ENCODE data around the gene PLA2G2C.

PLA2G2C gene

DNA sequence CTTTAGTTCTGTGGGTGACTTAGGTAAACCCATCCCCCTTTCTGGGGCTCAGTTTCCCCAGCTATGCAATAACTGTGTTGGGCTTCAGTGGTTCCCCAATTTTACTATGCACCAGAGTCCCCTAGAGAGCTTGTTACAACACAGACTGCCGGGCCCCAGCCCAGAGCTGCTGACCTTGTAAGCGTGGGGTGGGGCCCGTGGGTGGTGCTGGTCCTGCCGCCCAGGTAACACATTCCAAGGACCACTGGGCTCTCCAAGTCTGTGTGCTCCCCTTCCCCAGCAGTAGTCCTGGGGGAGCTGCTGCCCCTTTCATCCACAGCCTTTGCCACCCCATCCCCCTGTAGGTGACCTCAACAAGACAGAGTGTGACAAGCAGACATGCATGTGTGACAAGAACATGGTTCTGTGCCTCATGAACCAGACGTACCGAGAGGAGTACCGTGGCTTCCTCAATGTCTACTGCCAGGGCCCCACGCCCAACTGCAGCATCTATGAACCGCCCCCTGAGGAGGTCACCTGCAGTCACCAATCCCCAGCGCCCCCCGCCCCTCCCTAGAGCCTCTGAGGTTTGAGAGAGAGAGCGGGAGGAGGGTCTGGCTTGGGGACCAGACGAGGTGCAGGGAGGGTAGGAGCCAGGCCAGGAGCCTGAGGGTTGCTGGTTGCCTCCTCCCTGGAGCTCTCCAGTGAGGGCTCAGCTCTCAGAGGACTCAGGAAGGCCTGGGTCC is 38.3 kb downstream of the PLA2G2C start:
- TF ChIP-seq, protein P1, sequence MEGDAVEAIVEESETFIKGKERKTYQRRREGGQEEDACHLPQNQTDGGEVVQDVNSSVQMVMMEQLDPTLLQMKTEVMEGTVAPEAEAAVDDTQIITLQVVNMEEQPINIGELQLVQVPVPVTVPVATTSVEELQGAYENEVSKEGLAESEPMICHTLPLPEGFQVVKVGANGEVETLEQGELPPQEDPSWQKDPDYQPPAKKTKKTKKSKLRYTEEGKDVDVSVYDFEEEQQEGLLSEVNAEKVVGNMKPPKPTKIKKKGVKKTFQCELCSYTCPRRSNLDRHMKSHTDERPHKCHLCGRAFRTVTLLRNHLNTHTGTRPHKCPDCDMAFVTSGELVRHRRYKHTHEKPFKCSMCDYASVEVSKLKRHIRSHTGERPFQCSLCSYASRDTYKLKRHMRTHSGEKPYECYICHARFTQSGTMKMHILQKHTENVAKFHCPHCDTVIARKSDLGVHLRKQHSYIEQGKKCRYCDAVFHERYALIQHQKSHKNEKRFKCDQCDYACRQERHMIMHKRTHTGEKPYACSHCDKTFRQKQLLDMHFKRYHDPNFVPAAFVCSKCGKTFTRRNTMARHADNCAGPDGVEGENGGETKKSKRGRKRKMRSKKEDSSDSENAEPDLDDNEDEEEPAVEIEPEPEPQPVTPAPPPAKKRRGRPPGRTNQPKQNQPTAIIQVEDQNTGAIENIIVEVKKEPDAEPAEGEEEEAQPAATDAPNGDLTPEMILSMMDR (IDR thresholded peaks at IDR 0.05; ENCODE audit: low read depth, low read length), result no peak
- no peak for TF ChIP-seq EZH2phosphoT487 (IDR thresholded peaks at IDR 0.05; ENCODE audit: low read depth)
- H3K4me1 ChIP-seq (ENCODE audit: low read length), result peaks cover 5% of the 10 kb centered on the region; the same call in 1 of the 2 replicates

DNA sequence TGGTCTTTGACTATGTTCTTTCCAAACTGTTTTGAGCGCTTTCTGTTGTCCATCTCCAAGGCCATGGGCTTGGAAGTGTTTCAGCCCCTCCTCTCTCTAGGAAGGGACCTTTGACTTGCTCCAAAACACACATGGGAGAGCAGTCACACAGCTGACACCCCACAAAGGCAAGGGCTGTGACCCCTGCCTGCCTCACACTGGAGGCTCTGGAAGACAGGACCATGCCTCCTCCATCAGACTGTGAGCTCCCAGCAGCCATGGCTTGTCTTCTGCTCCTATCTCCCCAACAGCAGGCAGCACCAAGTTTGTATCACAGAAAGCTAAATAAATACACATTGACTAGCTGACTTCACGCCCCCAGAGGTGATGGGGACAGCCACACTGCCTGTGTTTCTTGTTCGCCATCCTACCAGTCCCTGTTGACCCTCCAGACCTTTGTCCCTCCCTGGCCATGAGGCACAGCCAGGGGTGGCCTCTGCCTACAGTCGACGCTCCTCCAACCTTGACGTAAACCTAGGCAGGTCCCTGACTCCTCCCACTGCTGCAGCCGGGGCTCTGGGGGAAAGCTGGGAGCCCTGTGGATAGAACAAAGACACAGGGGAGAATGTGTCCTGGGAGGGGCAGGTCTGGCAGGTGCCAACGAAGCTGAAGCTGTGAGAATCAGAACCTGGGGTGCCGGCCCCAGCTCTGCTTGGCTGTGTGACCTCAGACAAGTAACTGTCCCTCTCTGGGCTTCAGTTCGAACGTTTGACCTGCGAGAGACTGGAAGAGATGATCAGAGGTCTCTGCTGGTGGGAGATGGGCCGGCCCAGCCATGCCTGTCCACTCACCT is 42.4 kb downstream of the PLA2G2C start:
- Histone ChIP-seq H3K9me3 (ENCODE audit: insufficient read depth, low read length) (no peaks in the 10 kb centered on the region), H3K27me3 (ENCODE audit: low read depth, low read length) (no peaks in the 10 kb centered on the region), H3K4me2 (ENCODE audit: low read length) (no peak overlapping the region), H3K4me3 (ENCODE audit: low read length) (no peak overlapping the region), H3K4me1 (ENCODE audit: low read length) (0 out of 2 replicates have a peak, but pooled peaks cover 2% of the 10 kb centered on the region), H3K27ac (ENCODE audit: low read length) (no peak overlapping the region), H2AFZ (ENCODE audit: low read depth, low read length) (no peak overlapping the region), H4K20me1 (ENCODE audit: insufficient read depth, low read length) (no peaks in the 10 kb centered on the region), H3K79me2 (ENCODE audit: low read length) (no peaks in the 10 kb centered on the region), H3K9ac (ENCODE audit: low read length) (no peak overlapping the region), H3K36me3 (replicated peaks; ENCODE audit: low read depth, low read length) (no peaks in the 10 kb centered on the region)
- TF ChIP-seq EZH2phosphoT487 (IDR thresholded peaks at IDR 0.05; ENCODE audit: low read depth), result no peak
- TF ChIP-seq, protein P1 (IDR thresholded peaks at IDR 0.05; ENCODE audit: low read depth, low read length), result no peak

More for the DNA sequence above, 38.3 kb downstream of the PLA2G2C start:
- Histone ChIP-seq H3K36me3 (replicated peaks; ENCODE audit: low read depth, low read length) (no peaks in the 10 kb centered on the region), H3K79me2 (ENCODE audit: low read length) (no peaks in the 10 kb centered on the region), H4K20me1 (ENCODE audit: insufficient read depth, low read length) (no peaks in the 10 kb centered on the region), H3K9ac (ENCODE audit: low read length) (no peak overlapping the region), H3K27ac (ENCODE audit: low read length) (no peak overlapping the region), H3K4me3 (ENCODE audit: low read length) (no peak overlapping the region), H3K9me3 (ENCODE audit: insufficient read depth, low read length) (no peaks in the 10 kb centered on the region), H3K27me3 (ENCODE audit: low read depth, low read length) (no peaks in the 10 kb centered on the region), H3K4me2 (ENCODE audit: low read length) (no peak overlapping the region), H2AFZ (ENCODE audit: low read depth, low read length) (no peak overlapping the region)

DNA sequence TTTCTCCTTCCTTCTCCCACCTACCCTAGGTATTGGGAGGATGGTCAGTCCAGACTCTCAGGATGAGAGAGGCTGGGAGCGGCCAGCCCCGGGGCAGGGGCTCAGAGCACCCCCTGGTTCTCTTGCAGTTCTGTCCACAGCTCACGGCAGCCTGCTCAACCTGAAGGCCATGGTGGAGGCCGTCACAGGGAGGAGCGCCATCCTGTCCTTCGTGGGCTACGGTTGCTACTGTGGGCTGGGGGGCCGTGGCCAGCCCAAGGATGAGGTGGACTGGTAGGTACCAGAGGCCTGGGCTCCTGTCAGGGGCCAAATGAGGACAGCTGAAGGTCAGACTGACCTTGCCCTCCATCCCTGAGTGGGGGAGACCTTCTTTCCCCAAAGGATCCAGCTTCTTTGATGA is 43.0 kb downstream of the PLA2G2C start:
- no peak overlapping the region for H3K27ac ChIP-seq (ENCODE audit: low read length)
- H3K4me2 ChIP-seq (ENCODE audit: low read length), result no peak overlapping the region

More for the DNA sequence above, 43.0 kb downstream of the PLA2G2C start:
- no peak overlapping the region for H3K4me3 ChIP-seq (ENCODE audit: low read length)
- H2AFZ ChIP-seq (ENCODE audit: low read depth, low read length), result no peak overlapping the region
- no peak overlapping the region for H3K9ac ChIP-seq (ENCODE audit: low read length)
- no peaks in the 10 kb centered on the region for H3K9me3 ChIP-seq (ENCODE audit: insufficient read depth, low read length)
- TF ChIP-seq EZH2phosphoT487 (IDR thresholded peaks at IDR 0.05; ENCODE audit: low read depth), result no peak
- TF ChIP-seq, protein P1 (IDR thresholded peaks at IDR 0.05; ENCODE audit: low read depth, low read length), result no peak
- no peaks in the 10 kb centered on the region for H3K79me2 ChIP-seq (ENCODE audit: low read length)
- no peaks in the 10 kb centered on the region for H3K27me3 ChIP-seq (ENCODE audit: low read depth, low read length)
- H3K4me1 ChIP-seq (ENCODE audit: low read length), result 0 out of 2 replicates have a peak, but pooled peaks cover 2% of the 10 kb centered on the region
- H3K36me3 ChIP-seq (replicated peaks; ENCODE audit: low read depth, low read length), result no peaks in the 10 kb centered on the region
- H4K20me1 ChIP-seq (ENCODE audit: insufficient read depth, low read length), result no peaks in the 10 kb centered on the region
